Sigmoid colon (tissue), 7 donors: ENCODE measurements around the gene CXCL6. TPM values are rescaled to one million over a fixed set of nuclear protein-coding genes. Genes with fewer than 3 reads are reported as not detected.
A peak's percentile ranks its signal among the peaks of the same experiment; 100 is the strongest.

Experiments used
- DNase-seq: peaks from one replicate; pipeline ENCODE4 v3.0.0-alpha.2; 2019
- H3K27ac ChIP-seq, 4 donors: fragments of 200-600 bp; sonication (generic); one replicate each; pipeline ENCODE4 v1.5.1; 2016 to 2019; ENCODE audit warnings: mild to moderate bottlenecking in 1 of 4
- H3K27me3 ChIP-seq, 3 donors: fragments of 200-600 bp; sonication (generic); one replicate each; pipeline ENCODE4 v1.5.1; 2019; ENCODE audit warnings: mild to moderate bottlenecking in 1 of 3
- H3K36me3 ChIP-seq, 4 donors: fragments of 200-600 bp; sonication (generic); one replicate each; pipeline ENCODE4 v1.5.1; 2016 to 2019
- H3K4me1 ChIP-seq, 4 donors: fragments of 200-600 bp; sonication (generic); one replicate each; pipeline ENCODE4 v1.5.1; 2017 to 2019
- H3K4me3 ChIP-seq, 4 donors: fragments of 200-600 bp; sonication (generic); one replicate each; pipeline ENCODE4 v1.5.1; 2017 to 2019; ENCODE audit warnings: mild to moderate bottlenecking in 2 of 4, moderate library complexity in 1 of 4
- H3K9me3 ChIP-seq, 4 donors: fragments of 200-600 bp in 3 of 4; sonication (generic) in 3 of 4; one replicate each; pipeline versions ENCODE4 v1.5.1 to v1.6.1; 2013 to 2019
- EP300 ChIP-seq, 4 donors: sonication (generic); formaldehyde crosslinking; IDR thresholded peaks; one replicate each; pipeline ENCODE4 v1.6.1; 2017; ENCODE audit warnings: antibody characterized with exemption in 4 of 4
- POLR2A ChIP-seq, 2 donors: fragments of 450-650 bp; IDR thresholded peaks; one replicate each; pipeline ENCODE4 v1.6.1; 2016; ENCODE audit warnings: antibody characterized with exemption in 2 of 2, mild to moderate bottlenecking in 2 of 2, moderate library complexity in 2 of 2
- POLR2AphosphoS5 ChIP-seq, 4 donors: sonication (generic); formaldehyde crosslinking; IDR thresholded peaks; one replicate each; pipeline ENCODE4 v1.6.1; 2017; ENCODE audit warnings: antibody characterized with exemption in 4 of 4
- WGBS, 2 donors: extraction: QIAGEN DNeasy Blood & Tissue Kit; methylation state at CpG; one replicate each; pipeline ENCODE4 v1.1.7; 2013; 5-methylcytosine and 5-hydroxymethylcytosine counted together
- intact Hi-C: fragments of 100-400 bp; cut with DNase I; formaldehyde crosslinking; loops from one replicate; pipeline ENCODE4 v1.15.1; 2023
- polyA plus RNA-seq, 3 donors: library from polyadenylated mRNA; stranded (reverse); fragments of 200-250 nt; gene quantifications; one replicate each; pipeline ENCODE4 v1.2.3, GENCODE V29; 2013
- total RNA-seq, 4 donors: library from RNA; depleted of rRNA; stranded (reverse); fragments of >200 nt; gene quantifications; one replicate each; pipeline ENCODE4 v1.1.0, GENCODE V29; 2016
- TF ChIP-seq, protein P1 (sequence below), 4 experiments: fragments of 450-650 bp in 3 of 4; fragments of 200-600 bp in 1 of 4; IDR thresholded peaks; one replicate each; pipeline ENCODE4 v1.5.1; 2016 to 2019; ENCODE audit warnings: antibody characterized with exemption in 4 of 4, mild to moderate bottlenecking in 3 of 4, moderate library complexity in 2 of 4
- donor health status: healthy with polysubstance abuse.
- donor health status: Bipolar disorder and iron deficiency.
- donor health status: healthy.

The CXCL6 gene
- 1 to 10 TPM in 1 of 4 donors, under 1 TPM in 2, not detected in 1; 0.33 to 9.6 (median 0.95) TPM for total RNA-seq
- polyA plus RNA-seq, result 1 to 10 TPM in 1 of 3 donors, under 1 TPM in 1, not detected in 1; 0.60 to 1.5 TPM

DNA sequence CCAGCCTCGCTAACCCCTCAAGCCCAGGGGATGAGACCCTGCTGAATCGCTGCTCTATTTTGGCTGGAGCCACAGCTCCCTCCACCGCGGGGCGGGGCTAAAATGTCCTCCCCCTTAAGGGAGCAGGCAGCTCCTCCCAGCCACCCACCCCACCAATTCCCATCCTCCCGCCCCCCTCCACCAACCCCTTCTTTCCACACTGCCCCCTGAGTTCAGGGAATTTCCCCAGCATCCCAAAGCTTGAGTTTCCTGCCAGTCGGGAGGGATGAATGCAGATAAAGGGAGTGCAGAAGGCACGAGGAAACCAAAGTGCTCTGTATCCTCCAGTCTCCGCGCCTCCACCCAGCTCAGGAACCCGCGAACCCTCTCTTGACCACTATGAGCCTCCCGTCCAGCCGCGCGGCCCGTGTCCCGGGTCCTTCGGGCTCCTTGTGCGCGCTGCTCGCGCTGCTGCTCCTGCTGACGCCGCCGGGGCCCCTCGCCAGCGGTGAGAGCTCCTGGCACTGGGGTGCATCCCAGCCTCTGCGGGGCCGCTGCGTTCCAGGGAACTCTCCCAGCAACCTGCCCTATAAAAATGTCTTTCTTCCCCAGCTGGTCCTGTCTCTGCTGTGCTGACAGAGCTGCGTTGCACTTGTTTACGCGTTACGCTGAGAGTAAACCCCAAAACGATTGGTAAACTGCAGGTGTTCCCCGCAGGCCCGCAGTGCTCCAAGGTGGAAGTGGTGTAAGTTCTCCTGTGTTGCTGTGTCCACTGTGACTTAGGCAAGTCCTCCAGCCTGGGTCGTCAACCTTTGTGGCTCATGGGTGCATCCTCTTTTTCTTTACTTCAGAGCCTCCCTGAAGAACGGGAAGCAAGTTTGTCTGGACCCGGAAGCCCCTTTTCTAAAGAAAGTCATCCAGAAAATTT, at the start of gene CXCL6:
CXCL6 (plus strand) TSS at position 306 of the 907 bp plus-strand sequence; CDS start at position 379, 73 bp downstream.
- WGBS, 2 donors, result 6 to 9% methylated on average over 41 of the region's 41 CpGs
- intact Hi-C loops, result no loop called here
- Histone ChIP-seq H3K27me3 (peaks cover 0 to 5% (median 0%) of the 10 kb centered on the region in 3 donors), H3K27ac (peak within 1 kb of the TSS in 2 of 4 donors; percentile 50 to 58), H3K4me1 (peaks cover 0 to 12% (median 11%) of the 10 kb centered on the region in 4 donors), H3K4me3 (peak within 1 kb of the TSS; percentile 6 to 45 (median 44)), H3K36me3 (no peaks in the 10 kb centered on the region), H3K9me3 (no peaks in the 10 kb centered on the region)
- peak; percentile 71 for DNase-seq
- no peak for TF ChIP-seq EP300 (IDR thresholded peaks at IDR 0.05)
- no peak for TF ChIP-seq POLR2A (IDR thresholded peaks at IDR 0.05)
- TF ChIP-seq POLR2AphosphoS5 (IDR thresholded peaks at IDR 0.05), result no peak
- TF ChIP-seq, protein P1, sequence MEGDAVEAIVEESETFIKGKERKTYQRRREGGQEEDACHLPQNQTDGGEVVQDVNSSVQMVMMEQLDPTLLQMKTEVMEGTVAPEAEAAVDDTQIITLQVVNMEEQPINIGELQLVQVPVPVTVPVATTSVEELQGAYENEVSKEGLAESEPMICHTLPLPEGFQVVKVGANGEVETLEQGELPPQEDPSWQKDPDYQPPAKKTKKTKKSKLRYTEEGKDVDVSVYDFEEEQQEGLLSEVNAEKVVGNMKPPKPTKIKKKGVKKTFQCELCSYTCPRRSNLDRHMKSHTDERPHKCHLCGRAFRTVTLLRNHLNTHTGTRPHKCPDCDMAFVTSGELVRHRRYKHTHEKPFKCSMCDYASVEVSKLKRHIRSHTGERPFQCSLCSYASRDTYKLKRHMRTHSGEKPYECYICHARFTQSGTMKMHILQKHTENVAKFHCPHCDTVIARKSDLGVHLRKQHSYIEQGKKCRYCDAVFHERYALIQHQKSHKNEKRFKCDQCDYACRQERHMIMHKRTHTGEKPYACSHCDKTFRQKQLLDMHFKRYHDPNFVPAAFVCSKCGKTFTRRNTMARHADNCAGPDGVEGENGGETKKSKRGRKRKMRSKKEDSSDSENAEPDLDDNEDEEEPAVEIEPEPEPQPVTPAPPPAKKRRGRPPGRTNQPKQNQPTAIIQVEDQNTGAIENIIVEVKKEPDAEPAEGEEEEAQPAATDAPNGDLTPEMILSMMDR (IDR thresholded peaks at IDR 0.05), result no peak

DNA sequence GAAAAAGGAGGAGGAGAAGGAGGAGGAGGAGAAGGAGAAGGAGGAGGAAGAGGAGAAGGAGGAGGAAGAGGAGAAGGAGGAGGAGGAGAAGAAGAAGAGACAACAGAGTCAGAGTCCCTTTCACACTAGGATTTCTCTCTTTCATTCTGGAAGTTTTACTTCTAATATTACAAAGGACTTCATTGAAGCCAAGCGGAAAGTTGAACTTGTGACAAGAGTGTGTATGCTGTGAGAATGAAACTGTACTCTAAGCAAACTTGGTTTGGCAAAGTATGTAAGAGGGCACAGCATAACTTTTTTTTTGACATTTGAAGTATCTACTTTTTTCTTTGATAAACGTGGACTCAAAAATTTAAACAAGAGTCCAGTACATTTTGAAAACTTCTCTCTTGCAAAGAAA, 48.1 kb upstream of the CXCL6 start:
- intact Hi-C loops, result no loop called here
- WGBS, 2 donors, result 82 to 85% methylated on average over 2 of the region's 2 CpGs
- no peaks in the 10 kb centered on the region for H3K27me3 ChIP-seq
- H3K4me1 ChIP-seq, result no peaks in the 10 kb centered on the region
- no peaks in the 10 kb centered on the region for H3K9me3 ChIP-seq
- no peak overlapping the region for H3K27ac ChIP-seq
- no peak overlapping the region for H3K4me3 ChIP-seq
- no peak for TF ChIP-seq POLR2A (IDR thresholded peaks at IDR 0.05)
- TF ChIP-seq EP300 (IDR thresholded peaks at IDR 0.05), result no peak
- TF ChIP-seq POLR2AphosphoS5 (IDR thresholded peaks at IDR 0.05), result no peak
- TF ChIP-seq, protein P1 (IDR thresholded peaks at IDR 0.05), result no peak
- no peak for DNase-seq
- no peaks in the 10 kb centered on the region for H3K36me3 ChIP-seq

DNA sequence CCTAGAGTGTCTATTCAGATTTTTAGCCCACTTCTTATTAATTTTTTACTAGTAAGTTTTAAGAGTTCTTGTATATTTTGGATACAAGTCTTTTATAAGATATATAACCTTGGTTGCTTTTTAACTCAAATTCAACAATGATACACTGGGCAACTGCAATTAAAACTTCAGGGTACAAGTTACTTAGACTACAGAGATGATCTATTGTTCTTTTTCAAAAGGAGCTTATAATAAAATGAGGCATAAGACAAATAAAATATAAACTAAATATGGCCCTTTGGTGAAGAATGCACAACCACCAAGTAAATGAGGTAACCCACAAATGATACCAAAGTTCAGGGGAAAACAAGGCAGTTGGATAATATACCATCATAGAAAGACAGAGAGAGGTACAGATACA, 37.6 kb upstream of the CXCL6 start:
- DNase-seq, result no peak
- no peaks in the 10 kb centered on the region for H3K36me3 ChIP-seq
- intact Hi-C loops, result no loop called here
- H3K9me3 ChIP-seq, result peaks cover 0 to 3% (median 0%) of the 10 kb centered on the region in 4 donors
- H3K27ac ChIP-seq, result no peak overlapping the region
- H3K27me3 ChIP-seq, result no peaks in the 10 kb centered on the region
- no peaks in the 10 kb centered on the region for H3K4me1 ChIP-seq
- TF ChIP-seq EP300 (IDR thresholded peaks at IDR 0.05) (no peak), POLR2A (IDR thresholded peaks at IDR 0.05) (no peak), POLR2AphosphoS5 (IDR thresholded peaks at IDR 0.05) (no peak)
- TF ChIP-seq, protein P1 (IDR thresholded peaks at IDR 0.05), result no peak
- H3K4me3 ChIP-seq, result no peak overlapping the region

DNA sequence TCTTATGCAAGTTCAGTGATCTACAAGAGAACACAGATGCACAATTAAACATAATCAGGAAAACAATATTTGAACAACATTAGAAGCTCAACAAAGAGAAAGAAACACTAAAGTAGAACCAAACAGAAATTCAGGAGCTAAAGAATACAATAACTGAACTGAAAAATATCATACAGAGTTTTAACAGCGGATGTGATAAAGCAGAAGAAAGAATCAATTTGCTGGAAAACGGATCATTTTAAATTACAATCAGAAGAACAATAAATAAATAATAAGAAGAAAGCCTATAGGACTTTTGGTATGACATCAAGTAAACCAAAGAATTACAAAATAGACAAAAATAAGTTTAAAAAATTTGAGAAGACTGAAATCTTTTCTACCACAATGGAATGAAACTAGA, 36.3 kb upstream of the CXCL6 start:
- Histone ChIP-seq H3K4me3 (no peak overlapping the region), H3K4me1 (no peaks in the 10 kb centered on the region), H3K36me3 (no peaks in the 10 kb centered on the region), H3K27me3 (no peaks in the 10 kb centered on the region), H3K9me3 (peaks cover 0 to 3% (median 0%) of the 10 kb centered on the region in 4 donors), H3K27ac (no peak overlapping the region)
- no peak for DNase-seq
- 95 to 98% methylated on average over 2 of the region's 2 CpGs for WGBS, 2 donors
- TF ChIP-seq, protein P1 (IDR thresholded peaks at IDR 0.05), result no peak
- TF ChIP-seq EP300 (IDR thresholded peaks at IDR 0.05), result no peak
- TF ChIP-seq POLR2A (IDR thresholded peaks at IDR 0.05), result no peak
- no peak for TF ChIP-seq POLR2AphosphoS5 (IDR thresholded peaks at IDR 0.05)
- intact Hi-C loops, result no loop called here
